KMS-11 (cell line): ENCODE results near the gene MAGI2.

Source experiments
- H2AFZ ChIP-seq: fragments of 200-600 bp; sonication (generic); 2 replicates; pipeline ENCODE4 v1.6.1; 2016; ENCODE audit warnings: antibody characterized with exemption, mixed run types, low read depth
- H3K27ac ChIP-seq: fragments of 200-600 bp; sonication (generic); 2 replicates; pipeline ENCODE4 v1.6.1; 2016; ENCODE audit warnings: mild to moderate bottlenecking, mixed run types
- H3K27me3 ChIP-seq: fragments of 200-600 bp; sonication (generic); 2 replicates; pipeline ENCODE4 v1.6.1; 2017; ENCODE audit warnings: mild to moderate bottlenecking, low read depth, mixed run types, moderate library complexity; ENCODE audit not compliant: insufficient read depth
- H3K36me3 ChIP-seq: fragments of 200-600 bp; sonication (generic); 2 replicates; pipeline ENCODE4 v1.6.1; 2017; ENCODE audit warnings: mild to moderate bottlenecking, mixed run types; ENCODE audit not compliant: insufficient read depth
- H3K4me1 ChIP-seq: fragments of 200-600 bp; sonication (generic); 2 replicates; pipeline ENCODE4 v1.6.1; 2016; ENCODE audit warnings: mild to moderate bottlenecking, low read depth, mixed run types; ENCODE audit not compliant: poor library complexity, severe bottlenecking
- H3K4me2 ChIP-seq: fragments of 200-600 bp; sonication (generic); 2 replicates; pipeline ENCODE4 v1.7.0; 2016; ENCODE audit warnings: mild to moderate bottlenecking, mixed run types
- H3K4me3 ChIP-seq: fragments of 200-600 bp; sonication (generic); IDR thresholded peaks from 2 replicates; pipeline ENCODE4 v1.6.1; 2017; ENCODE audit warnings: low read depth, low read length, mixed read lengths; ENCODE audit not compliant: insufficient read depth
- H3K79me2 ChIP-seq: fragments of 200-600 bp; sonication (generic); 2 replicates; pipeline ENCODE4 v1.6.1; 2016; ENCODE audit warnings: low read depth, mixed run types; ENCODE audit not compliant: insufficient read depth
- H3K9ac ChIP-seq: fragments of 200-600 bp; sonication (generic); 2 replicates; pipeline ENCODE4 v1.6.1; 2016; ENCODE audit warnings: mild to moderate bottlenecking, mixed run types
- H4K20me1 ChIP-seq: fragments of 200-600 bp; sonication (generic); 2 replicates; pipeline ENCODE4 v1.6.1; 2016; ENCODE audit warnings: mild to moderate bottlenecking, mixed run types; ENCODE audit not compliant: insufficient read depth
- TF ChIP-seq, protein P1 (sequence below): fragments of 200-600 bp; sonication (generic); conservative IDR thresholded peaks from 2 replicates; pipeline ENCODE4 v1.6.1; 2017; ENCODE audit warnings: low read depth, mild to moderate bottlenecking, antibody characterized with exemption, low read length, moderate library complexity, mixed read lengths

Gene MAGI2

DNA sequence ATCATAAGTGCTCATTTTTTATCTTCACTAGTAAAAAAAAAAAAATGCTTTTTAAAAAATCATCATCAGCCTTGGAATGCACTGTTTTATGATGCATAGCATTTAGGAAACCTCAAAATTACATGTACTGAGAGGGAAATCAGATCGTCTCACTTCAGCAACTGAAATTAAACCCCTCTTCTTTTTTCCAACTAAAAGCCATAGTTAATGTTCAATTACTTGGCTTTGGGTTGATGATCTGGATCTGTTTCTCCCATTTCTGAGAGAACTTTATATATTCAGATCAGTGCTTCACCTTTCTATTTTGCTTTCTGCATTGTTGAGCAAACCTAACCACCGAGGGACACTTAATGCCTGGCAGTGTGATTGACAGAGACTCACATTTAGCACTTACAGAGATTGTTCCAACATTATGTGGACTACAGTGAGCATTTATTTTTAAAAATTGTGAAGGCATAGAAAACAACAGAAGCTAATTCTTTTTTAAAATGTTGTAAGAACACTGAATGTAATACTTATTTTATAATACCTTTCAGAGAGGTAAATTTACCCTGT is 976.5 kb downstream of the MAGI2 start:
- Histone ChIP-seq H3K4me2 (no peak overlapping the region), H4K20me1 (no peaks in the 10 kb centered on the region), H3K27me3 (no peaks in the 10 kb centered on the region), H3K9ac (no peak overlapping the region), H3K36me3 (no peaks in the 10 kb centered on the region; the same call in 1 of the 2 replicates), H3K79me2 (no peaks in the 10 kb centered on the region), H2AFZ (no peak overlapping the region), H3K27ac (no peak overlapping the region), H3K4me3 (no peak overlapping the region), H3K4me1 (no peaks in the 10 kb centered on the region)
- TF ChIP-seq, protein P1, sequence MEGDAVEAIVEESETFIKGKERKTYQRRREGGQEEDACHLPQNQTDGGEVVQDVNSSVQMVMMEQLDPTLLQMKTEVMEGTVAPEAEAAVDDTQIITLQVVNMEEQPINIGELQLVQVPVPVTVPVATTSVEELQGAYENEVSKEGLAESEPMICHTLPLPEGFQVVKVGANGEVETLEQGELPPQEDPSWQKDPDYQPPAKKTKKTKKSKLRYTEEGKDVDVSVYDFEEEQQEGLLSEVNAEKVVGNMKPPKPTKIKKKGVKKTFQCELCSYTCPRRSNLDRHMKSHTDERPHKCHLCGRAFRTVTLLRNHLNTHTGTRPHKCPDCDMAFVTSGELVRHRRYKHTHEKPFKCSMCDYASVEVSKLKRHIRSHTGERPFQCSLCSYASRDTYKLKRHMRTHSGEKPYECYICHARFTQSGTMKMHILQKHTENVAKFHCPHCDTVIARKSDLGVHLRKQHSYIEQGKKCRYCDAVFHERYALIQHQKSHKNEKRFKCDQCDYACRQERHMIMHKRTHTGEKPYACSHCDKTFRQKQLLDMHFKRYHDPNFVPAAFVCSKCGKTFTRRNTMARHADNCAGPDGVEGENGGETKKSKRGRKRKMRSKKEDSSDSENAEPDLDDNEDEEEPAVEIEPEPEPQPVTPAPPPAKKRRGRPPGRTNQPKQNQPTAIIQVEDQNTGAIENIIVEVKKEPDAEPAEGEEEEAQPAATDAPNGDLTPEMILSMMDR: no peak

DNA sequence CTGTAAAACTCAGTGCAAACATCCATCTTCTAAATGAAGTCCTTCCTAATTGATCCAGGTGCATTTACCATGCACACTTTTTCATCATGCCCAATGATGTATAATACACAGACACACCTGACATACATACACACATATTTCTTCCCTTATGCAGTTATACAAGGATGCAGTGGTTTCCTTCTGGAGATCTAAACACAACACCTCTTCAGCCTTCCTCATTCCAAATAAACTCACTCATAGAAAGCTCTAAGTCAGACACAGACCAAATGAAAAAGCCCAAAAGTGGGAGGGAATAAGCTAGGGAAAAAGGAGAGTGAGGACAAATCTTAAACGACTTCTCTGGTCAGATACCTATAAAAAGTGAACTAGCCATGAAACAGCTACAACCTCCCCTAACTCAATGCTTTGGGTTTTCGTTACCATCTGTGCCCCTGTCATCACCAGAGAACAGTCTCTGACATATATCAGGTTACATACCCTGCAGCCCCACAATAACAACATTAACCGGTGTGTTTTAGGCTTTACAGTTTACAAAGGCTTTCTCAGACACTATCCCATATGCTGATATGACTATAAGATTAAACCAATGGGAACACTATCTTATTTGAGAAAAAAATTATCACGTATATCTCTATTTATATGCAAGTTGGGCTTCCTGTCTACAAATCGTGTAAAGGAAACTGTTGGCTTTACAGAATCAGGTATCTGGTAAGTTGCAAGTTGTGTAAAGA is 979.7 kb downstream of the MAGI2 start:
- no peaks in the 10 kb centered on the region for H3K27me3 ChIP-seq
- H3K9ac ChIP-seq: no peak overlapping the region
- H3K36me3 ChIP-seq: no peaks in the 10 kb centered on the region; the same call in 1 of the 2 replicates
- no peak overlapping the region for H3K27ac ChIP-seq
- no peaks in the 10 kb centered on the region for H3K4me1 ChIP-seq
- no peak overlapping the region for H2AFZ ChIP-seq
- no peak overlapping the region for H3K4me2 ChIP-seq
- H3K4me3 ChIP-seq: no peak overlapping the region
- no peaks in the 10 kb centered on the region for H4K20me1 ChIP-seq
- H3K79me2 ChIP-seq: no peaks in the 10 kb centered on the region
- TF ChIP-seq, protein P1: no peak

DNA sequence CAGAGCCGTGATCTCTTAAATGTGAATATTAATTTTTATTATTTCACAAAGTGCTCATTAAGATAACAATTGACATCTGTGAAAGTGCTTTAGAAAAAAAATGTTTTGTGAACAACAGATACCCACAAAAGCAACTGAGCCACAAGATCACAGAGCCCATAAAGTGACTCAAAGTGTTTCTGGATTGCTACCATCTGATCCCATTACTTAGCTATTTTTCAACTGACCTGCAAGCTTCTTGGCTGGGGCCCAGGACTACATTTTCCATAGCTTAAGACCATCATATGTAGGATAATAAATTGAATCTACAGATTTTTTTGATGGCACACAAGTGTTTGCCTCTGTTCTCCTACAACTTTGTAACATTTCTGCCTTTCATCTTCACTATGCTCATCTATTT is 980.4 kb downstream of the MAGI2 start:
- TF ChIP-seq, protein P1: no peak
- H4K20me1 ChIP-seq: no peaks in the 10 kb centered on the region
- H3K9ac ChIP-seq: no peak overlapping the region
- no peaks in the 10 kb centered on the region for H3K79me2 ChIP-seq
- no peaks in the 10 kb centered on the region; the same call in 1 of the 2 replicates for H3K36me3 ChIP-seq
- H3K27me3 ChIP-seq: no peaks in the 10 kb centered on the region
- H2AFZ ChIP-seq: no peak overlapping the region
- no peaks in the 10 kb centered on the region for H3K4me1 ChIP-seq
- no peak overlapping the region for H3K27ac ChIP-seq
- H3K4me2 ChIP-seq: no peak overlapping the region
- no peak overlapping the region for H3K4me3 ChIP-seq

DNA sequence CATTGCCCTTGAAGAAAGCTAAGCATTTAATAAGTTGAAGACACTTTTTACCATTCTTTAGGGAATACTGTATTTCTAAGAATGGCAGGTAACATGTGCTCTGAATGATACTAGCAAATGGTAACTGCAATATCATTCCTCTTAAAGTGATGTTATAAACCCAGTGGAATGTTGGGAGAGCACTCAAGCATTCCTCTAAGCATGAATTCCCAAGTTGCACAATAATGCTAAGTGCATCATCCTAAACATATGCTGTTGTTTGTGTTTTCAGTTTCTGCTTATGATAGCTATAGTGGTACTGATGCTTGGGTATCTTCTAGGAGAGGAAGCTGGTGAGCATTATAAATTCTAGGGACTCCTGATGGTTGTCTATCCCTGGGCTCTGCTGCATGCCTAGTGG is 980.9 kb downstream of the MAGI2 start:
- H3K27me3 ChIP-seq: no peaks in the 10 kb centered on the region
- no peak overlapping the region for H3K9ac ChIP-seq
- H3K36me3 ChIP-seq: no peaks in the 10 kb centered on the region; the same call in 1 of the 2 replicates
- TF ChIP-seq, protein P1: no peak
- H3K4me3 ChIP-seq: no peak overlapping the region
- H3K79me2 ChIP-seq: no peaks in the 10 kb centered on the region
- no peaks in the 10 kb centered on the region for H3K4me1 ChIP-seq
- H3K4me2 ChIP-seq: no peak overlapping the region
- no peak overlapping the region for H2AFZ ChIP-seq
- H4K20me1 ChIP-seq: no peaks in the 10 kb centered on the region
- no peak overlapping the region for H3K27ac ChIP-seq
